GM19395 (cell line): Measurements from ENCODE around the gene COASY.
"Not testable (repeated sequence)": the region's sequence is repeated elsewhere in the genome, so short reads cannot be mapped to it uniquely, and the experiment has no call there.

ENCODE experiments used
- ATAC-seq: cut with Tn5 transposase; IDR thresholded peaks from one replicate; pipeline ENCODE4 v1.9.1; 2021; ENCODE audit warnings: mild to moderate bottlenecking, moderate library complexity; ENCODE audit not compliant: unreplicated experiment

The COASY gene

GRCh38 chr17:42552736-42553135 lies 9.2 kb upstream of the COASY start, which contains the start of gene HSD17B1:
Gene HSD17B1 (plus strand): TSS chr17:42552923. CDS start chr17:42552934, 11 bp downstream.
- not testable (repeated sequence) for ATAC-seq

DNA sequence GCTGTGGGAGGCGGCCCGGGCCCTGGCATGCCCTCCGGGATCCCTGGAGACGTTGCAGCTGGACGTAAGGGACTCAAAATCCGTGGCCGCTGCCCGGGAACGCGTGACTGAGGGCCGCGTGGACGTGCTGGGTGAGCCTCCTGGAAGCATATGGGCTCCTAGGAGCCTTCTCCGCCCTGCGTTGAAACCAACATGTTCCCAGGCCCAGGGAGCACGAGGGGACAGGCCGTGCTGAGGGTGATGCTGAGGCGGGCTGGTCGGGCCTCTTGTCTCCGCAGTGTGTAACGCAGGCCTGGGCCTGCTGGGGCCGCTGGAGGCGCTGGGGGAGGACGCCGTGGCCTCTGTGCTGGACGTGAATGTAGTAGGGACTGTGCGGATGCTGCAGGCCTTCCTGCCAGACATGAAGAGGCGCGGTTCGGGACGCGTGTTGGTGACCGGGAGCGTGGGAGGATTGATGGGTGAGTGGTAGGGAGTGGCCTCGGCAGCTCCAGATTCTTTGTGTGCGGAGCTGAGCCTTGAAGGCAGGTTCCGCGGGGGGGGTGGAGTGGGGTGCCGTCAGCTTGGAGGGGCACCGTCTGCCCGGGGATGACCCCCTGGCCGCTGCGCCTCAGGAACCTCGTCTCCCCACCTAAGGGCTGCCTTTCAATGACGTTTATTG lies 8.7 kb upstream of the COASY start:
- ATAC-seq: no peak

GRCh38 chr17:42553866-42554249 lies 8.1 kb upstream of the COASY start:
- no peak for ATAC-seq

DNA sequence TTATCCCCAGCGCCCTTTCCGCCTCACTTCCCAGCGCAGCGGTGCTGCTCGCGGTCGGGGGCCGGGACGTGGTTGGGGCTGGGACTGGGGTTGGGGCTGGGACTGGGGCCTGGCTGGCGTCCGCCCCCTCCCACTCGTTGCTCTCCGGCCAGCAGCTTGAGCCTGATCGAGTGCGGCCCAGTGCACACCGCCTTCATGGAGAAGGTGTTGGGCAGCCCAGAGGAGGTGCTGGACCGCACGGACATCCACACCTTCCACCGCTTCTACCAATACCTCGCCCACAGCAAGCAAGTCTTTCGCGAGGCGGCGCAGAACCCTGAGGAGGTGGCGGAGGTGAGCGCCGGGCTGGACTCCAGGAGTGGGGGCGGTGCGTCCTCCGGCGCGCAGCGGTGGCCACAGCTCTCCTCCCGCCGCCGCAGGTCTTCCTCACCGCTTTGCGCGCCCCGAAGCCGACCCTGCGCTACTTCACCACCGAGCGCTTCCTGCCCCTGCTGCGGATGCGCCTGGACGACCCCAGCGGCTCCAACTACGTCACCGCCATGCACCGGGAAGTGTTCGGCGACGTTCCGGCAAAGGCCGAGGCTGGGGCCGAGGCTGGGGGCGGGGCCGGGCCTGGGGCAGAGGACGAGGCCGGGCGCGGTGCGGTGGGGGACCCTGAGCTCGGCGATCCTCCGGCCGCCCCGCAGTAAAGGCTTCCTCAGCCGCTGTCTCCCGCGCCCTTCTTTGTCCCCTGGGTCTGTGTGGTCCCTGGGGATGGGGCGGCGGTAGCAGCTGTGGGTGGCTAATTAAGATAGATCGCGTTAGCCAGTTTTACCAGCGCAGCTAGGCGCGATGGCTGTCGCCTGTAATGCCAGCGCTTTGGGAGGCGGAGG lies 7.5 kb upstream of the COASY start:
- peak; percentile 80 for ATAC-seq

DNA sequence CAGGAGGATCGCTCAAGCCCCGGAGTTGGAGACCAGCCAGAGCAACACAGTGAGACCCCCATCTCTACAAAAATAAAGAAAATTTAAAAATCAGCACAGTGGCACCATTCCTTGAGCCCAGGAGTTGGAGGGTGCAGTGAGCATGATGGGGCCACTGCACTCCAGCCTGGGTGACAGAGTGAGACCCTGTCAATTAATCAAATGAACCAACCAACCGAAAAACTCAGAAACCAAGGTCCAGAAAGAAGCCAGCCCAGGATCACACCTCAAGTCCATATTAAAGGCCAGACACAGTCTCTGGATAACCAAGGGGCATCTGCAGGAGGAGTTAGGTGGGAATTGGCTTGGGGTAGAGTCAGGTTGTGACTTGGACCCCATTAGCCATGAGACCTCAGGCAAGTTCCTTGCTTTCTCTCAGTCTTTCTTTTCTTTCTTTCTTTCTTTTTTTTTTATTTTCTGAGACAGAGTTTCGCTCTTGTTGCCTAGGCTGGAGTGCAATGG lies 6.8 kb upstream of the COASY start:
- ATAC-seq: no peak

- not testable (repeated sequence) for ATAC-seq
Measured at GRCh38 chr17:42555961-42556617, 5.9 kb upstream of the COASY start.

- ATAC-seq: no peak
Measured at GRCh38 chr17:42559075-42559474, 2.9 kb upstream of the COASY start.

DNA sequence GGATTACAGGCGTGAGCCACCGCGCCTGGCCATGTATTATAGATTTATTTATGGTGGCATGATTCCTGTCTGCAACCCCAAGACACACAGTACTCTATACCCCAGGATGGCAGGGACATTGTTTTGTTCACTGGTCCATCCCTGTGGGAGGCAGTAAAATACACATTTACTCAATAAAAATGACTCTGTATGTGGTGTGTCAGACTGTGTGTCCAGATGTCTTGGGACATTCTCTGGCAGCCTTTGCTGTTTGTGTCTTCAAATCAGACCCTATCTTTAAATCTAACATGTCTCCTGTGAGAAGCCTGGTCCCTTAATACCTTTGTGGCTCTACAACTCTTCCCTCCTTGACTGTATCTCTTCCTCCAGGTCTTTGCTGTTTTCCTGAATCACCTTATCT lies 1.7 kb upstream of the COASY start:
- no peak for ATAC-seq

DNA sequence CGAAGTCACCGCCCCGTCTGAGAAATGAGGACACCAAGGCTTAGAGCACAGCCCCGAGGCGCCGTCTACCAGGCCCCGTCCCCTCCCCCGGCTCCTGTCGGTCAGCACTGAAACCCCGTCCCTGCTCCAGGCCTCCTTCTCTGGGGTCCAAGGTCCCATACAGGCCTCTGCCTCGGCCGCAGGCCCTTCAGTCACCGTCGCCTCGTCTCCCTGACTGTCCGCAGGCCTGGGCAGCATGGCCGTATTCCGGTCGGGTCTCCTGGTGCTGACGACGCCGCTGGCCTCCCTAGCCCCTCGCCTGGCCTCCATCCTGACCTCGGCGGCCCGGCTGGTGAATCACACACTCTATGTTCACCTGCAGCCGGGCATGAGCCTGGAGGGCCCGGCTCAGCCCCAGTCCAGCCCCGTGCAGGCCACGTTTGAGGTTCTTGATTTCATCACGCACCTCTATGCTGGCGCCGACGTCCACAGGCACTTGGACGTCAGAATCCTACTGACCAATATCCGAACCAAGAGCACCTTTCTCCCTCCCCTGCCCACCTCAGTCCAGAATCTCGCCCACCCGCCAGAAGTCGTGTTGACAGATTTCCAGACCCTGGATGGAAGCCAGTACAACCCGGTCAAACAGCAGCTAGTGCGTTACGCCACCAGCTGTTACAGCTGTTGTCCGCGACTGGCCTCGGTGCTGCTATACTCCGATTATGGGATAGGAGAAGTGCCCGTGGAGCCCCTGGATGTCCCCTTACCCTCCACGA lies 617 bp downstream of the COASY start:
- ATAC-seq: no peak

- ATAC-seq: no peak
Measured at GRCh38 chr17:42563143-42563509, 1.2 kb downstream of the COASY start.

DNA sequence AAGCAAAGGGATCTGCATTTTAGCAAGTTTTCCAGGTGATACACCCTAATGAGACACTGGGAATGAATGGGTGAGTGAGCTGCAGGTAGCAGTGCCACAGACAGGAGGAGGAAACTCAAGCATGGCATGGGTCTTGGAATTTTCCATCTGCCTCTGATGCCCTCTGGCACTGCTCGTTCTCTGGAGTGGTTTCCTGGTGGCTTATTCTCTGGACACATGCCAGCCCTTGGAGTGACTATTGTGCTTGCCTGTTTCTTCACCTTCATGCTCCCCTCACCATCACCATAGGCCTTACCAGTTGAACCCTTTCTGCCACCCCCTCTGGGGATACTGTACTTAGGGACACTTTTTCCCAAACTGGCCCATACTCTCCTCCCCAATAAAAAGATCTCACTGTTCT lies 1.6 kb downstream of the COASY start:
- ATAC-seq: no peak

DNA sequence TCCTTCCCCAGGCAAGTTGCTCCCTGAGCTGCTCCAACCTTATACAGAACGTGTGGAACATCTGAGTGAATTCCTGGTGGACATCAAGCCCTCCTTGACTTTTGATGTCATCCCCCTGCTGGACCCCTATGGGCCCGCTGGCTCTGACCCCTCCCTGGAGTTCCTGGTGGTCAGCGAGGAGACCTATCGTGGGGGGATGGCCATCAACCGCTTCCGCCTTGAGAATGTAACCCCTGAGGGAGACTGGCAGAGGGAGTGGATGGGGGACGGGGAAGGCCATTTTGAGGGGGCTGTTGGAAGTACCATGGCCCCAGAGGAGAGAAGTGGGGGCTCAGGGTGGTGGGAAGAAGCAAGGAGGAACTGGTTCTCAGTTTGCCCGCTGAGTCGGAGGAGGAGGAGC lies 2.0 kb downstream of the COASY start:
- no peak for ATAC-seq

GRCh38 chr17:42564815-42565522 lies 3.0 kb downstream of the COASY start:
- ATAC-seq: no peak

DNA sequence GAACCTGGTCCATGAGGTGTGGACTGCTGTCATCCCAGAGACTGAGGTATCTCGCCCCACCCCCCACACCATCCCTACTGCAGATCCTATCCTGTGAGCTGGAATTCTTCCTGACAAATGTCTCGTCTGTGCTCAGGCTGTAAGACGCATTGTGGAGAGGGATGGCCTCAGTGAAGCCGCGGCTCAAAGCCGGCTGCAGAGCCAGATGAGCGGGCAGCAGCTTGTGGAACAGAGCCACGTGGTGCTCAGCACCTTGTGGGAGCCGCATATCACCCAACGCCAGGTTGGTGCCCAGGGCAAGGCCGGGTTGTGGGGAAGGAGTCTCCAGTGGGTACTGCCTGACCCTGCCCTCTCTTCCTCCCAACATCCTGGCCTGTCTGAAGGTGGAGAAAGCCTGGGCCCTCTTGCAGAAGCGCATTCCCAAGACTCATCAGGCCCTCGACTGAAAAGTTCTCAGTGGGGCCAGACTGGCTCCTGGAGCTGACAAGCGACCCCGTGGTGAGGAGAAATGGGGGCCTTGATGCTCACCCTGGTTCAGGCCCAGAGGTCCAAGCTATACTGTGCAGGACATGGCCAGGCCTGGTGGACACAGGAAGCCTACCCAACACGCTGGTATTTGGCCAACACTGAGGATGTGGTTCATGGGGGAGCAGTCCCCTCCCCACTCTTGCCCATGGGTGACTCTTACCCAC lies 3.7 kb downstream of the COASY start:
- ATAC-seq: no peak

DNA sequence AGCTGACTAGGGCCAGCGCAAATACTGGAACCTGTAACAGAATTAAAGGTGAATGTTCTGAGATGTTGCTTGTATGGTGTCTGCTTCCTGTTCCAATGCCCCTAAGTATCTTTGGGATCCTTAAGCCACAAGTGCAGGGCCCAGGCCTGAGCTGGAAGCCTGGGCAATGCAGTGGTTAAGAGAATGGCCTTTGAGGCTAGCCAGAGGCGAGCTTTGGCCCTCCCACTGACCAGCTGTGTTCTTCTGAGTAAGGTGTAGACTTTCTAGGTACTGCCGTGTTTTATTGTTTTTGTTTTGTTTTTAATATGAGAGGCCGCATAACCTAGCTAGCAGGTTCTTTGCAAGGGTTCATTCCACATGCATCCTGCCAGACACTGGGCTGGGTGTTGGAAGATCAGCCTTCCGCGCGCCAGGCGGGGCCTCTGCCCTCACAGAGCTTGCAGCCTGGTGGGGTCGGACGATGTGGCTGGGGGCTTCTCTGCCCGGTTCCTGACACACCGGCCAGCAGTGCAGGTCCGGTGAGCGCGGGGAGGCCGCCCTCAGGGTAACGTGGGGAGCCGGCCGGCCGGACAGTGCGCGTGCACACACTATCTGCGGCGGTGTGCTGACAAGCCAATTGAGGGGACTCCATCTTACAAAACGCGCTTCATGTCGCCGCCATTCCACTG lies 4.4 kb downstream of the COASY start:
- no peak for ATAC-seq

- peak; percentile 61 for ATAC-seq
Measured at GRCh38 chr17:42566883-42567573, 5.1 kb downstream of the COASY start, which contains the start of gene MLX. Gene MLX (plus strand): TSS chr17:42567100. CDS start chr17:42567125, 25 bp downstream.

- ATAC-seq: no peak
Measured at GRCh38 chr17:42568341-42569111, 6.6 kb downstream of the COASY start.
